GM19468 (cell line): ENCODE measurements around the gene APOE.
"Not testable (repeated sequence)": the region's sequence is repeated elsewhere in the genome, so short reads cannot be mapped to it uniquely, and the experiment has no call there.

Experiments used
- ATAC-seq: cut with Tn5 transposase; IDR thresholded peaks from one replicate; pipeline ENCODE4 v1.9.1; 2021; ENCODE audit warnings: mild to moderate bottlenecking, moderate library complexity, moderate number of reproducible peaks; ENCODE audit not compliant: unreplicated experiment; ENCODE audit errors: extremely low read depth

Gene APOE

DNA sequence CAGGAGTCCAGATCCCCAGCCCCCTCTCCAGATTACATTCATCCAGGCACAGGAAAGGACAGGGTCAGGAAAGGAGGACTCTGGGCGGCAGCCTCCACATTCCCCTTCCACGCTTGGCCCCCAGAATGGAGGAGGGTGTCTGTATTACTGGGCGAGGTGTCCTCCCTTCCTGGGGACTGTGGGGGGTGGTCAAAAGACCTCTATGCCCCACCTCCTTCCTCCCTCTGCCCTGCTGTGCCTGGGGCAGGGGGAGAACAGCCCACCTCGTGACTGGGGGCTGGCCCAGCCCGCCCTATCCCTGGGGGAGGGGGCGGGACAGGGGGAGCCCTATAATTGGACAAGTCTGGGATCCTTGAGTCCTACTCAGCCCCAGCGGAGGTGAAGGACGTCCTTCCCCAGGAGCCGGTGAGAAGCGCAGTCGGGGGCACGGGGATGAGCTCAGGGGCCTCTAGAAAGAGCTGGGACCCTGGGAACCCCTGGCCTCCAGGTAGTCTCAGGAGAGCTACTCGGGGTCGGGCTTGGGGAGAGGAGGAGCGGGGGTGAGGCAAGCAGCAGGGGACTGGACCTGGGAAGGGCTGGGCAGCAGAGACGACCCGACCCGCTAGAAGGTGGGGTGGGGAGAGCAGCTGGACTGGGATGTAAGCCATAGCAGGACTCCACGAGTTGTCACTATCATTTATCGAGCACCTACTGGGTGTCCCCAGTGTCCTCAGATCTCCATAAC is at the start of gene APOE:
APOE (plus strand) TSS at position 360 of the 724 bp plus-strand sequence. CDS start 829 bp downstream, outside the sequence.
- no peak for ATAC-seq

GRCh38 chr19:44856421-44857083 is 49.0 kb upstream of the APOE start:
- no peak for ATAC-seq

DNA sequence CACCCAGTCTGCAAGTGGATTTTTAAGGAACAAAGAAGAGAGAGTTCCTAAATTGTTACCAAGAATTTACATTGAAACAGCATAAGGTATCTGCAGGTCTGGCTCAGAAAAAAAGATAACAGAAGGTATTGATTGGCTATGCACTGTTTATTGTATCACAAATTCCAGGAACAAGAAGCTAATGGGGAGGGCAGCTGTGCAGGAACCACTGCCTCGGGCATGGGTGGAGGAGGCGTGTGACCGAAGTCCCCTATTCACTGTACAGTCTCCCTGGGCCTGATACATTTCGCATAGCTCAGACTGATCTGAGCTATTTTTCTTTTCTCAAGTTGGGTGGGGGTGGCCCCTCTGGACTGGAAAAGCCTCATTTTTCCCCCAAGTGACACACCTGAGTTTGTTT is 47.8 kb upstream of the APOE start:
- ATAC-seq: no peak

DNA sequence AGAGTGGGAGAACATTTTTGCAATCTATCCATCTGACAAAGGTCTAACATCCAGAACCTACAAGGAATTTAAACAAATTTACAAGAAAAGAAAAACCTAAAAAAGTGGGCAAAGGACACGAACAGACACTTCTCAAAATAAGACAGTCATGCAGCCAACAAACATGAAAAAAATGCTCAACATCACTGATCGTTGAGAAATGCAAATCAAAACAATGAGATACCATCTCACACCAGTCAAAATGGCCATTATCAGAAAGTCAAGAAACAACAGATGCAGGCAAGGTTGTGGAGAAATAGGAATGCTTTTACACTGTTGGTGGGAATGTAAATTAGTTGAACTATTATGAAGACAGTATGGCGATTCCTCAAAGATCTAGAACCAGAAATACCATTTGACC is 44.0 kb upstream of the APOE start:
- not testable (repeated sequence) for ATAC-seq

DNA sequence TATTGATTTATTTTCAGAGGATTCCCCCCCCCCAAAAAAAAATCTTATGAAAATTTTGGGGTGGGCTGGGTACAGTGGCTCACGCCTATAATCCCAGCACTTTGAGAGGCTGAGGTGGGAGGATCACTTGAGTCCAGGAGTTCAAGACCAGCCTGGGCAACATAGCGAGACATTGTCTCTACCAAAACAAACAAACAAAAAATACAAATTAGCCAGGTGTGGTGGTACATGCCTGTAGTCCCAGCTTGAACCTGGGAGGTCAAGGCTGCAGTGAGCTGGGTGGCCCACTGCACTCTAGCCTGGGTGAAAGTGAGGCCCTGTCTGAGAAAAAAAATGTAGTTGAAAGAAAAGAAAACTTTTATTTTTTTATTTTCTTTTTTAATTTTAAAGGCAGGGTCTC is 41.6 kb upstream of the APOE start:
- ATAC-seq: no peak

DNA sequence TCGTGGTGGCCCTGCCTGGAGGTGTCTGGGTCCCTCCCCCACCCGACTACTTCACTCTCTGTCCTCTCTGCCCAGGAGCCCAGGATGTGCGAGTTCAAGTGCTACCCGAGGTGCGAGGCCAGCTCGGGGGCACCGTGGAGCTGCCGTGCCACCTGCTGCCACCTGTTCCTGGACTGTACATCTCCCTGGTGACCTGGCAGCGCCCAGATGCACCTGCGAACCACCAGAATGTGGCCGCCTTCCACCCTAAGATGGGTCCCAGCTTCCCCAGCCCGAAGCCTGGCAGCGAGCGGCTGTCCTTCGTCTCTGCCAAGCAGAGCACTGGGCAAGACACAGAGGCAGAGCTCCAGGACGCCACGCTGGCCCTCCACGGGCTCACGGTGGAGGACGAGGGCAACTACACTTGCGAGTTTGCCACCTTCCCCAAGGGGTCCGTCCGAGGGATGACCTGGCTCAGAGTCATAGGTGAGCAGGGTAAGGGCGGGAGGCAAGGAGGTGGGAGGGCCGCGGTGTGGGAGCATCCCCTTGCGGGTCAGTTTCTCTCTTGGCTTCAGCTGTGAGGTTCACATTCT is 40.3 kb upstream of the APOE start:
- ATAC-seq: no peak

GRCh38 chr19:44866664-44867063 is 38.9 kb upstream of the APOE start:
- no peak for ATAC-seq

- no peak for ATAC-seq
Observed at GRCh38 chr19:44867578-44867977, 38.0 kb upstream of the APOE start.

- no peak for ATAC-seq
Observed at GRCh38 chr19:44869733-44870470, 35.7 kb upstream of the APOE start.

DNA sequence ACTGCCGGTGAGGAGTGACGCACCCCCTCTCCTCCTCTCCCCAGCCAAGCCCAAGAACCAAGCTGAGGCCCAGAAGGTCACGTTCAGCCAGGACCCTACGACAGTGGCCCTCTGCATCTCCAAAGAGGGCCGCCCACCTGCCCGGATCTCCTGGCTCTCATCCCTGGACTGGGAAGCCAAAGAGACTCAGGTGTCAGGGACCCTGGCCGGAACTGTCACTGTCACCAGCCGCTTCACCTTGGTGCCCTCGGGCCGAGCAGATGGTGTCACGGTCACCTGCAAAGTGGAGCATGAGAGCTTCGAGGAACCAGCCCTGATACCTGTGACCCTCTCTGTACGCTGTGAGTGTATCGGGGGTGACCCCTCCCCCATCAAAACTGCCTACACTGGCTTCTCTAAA is 33.8 kb upstream of the APOE start:
- ATAC-seq: no peak

GRCh38 chr19:44872661-44873060 is 32.9 kb upstream of the APOE start:
- no peak for ATAC-seq

DNA sequence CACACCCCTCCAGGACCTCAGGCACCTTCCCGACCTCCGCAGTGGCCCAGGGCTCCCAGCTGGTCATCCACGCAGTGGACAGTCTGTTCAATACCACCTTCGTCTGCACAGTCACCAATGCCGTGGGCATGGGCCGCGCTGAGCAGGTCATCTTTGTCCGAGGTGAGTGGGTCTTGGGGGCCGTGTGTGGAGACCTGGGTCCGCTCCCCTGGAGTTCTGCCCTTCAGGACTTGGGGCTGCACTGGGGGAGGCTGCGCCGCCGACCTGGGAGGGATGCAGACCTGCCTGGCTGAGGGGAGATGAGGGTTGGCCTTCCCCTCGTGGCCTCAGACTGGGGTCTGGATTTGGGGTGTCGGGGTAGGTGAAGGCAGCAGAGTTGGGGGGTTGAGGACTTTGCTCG is 31.3 kb upstream of the APOE start:
- ATAC-seq: no peak

DNA sequence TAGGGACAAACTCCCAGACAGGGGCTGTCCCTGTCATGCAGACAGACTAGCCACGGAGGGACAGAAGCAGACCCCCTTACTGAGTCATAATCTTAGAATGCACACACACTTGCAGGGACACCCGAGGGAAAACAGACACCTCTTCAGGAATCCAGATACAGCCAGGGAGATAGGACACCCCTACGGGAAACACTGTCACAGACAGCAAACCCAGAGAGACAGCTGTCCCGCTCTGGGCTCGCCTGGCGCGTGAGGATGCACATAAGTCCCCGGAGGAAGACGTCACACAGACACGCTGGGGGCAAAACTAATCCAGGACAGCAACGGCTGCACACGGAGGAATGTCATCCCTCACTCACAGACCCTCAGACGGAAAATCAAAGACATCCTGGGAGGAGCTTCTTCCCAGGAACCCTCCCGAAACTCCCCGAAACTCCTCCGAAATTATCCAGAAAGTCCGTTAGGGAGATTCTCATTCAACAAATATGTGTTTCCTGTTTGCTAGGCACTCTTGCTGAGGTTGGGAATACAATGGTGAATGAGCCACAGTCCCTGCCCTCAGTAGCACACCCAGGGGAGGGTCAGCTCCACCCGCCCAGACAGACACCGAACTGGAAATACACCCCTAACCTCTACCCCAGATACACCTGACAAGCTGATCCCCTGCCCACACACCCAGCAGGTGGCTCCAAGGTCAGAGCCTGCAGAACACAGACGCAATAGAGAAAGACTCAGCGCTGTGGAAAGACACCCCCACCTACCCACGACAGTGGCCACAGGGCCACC is 29.7 kb upstream of the APOE start:
- no peak for ATAC-seq

- no peak for ATAC-seq
Observed at GRCh38 chr19:44876930-44877535, 28.6 kb upstream of the APOE start.

DNA sequence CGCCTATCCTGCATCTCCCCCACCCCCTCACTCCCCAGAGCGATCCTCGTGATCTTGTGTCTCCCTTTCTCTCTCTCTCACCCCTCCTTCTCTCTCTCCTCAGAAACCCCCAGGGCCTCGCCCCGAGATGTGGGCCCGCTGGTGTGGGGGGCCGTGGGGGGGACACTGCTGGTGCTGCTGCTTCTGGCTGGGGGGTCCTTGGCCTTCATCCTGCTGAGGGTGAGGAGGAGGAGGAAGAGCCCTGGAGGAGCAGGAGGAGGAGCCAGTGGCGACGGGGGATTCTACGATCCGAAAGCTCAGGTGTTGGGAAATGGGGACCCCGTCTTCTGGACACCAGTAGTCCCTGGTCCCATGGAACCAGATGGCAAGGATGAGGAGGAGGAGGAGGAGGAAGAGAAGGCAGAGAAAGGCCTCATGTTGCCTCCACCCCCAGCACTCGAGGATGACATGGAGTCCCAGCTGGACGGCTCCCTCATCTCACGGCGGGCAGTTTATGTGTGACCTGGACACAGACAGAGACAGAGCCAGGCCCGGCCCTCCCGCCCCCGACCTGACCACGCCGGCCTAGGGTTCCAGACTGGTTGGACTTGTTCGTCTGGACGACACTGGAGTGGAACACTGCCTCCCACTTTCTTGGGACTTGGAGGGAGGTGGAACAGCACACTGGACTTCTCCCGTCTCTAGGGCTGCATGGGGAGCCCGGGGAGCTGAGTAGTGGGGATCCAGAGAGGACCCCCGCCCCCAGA is 27.3 kb upstream of the APOE start:
- ATAC-seq: no peak

DNA sequence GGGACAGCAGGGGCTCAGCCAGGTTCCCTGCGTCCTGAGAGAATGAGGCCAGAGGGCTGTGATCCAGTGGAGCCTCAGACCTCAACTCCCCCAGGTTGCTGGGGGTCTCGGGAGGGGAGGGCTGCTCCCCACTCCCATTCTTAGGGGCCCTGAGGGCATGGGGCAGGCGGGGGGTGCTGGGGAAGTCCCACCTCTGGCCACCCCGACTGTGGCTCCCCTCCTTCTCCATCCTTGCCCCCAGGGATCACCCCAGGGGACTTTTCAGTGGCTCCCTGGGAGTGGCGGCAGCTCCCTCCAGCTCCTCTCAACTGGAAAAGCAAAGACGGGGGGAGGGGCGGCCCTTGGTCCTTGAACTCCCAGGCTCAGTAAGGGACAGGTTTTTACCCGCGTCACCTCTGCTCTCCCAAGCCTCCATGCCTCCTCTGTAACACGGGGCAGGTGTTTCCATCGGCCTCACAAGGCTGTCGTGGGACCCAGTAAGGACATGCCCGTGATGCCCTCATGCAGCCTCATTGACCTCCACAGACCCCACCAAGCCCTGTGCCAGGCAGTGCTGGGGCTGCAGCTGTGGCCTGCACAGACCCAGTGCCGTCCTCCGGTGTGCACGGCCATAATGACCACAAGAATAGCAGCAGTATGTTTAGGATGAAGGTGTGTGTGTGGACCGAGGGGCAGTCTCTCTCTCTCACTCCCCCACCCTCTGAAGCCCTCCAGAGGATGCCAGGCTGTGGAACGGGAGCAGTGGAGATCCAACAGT is 26.1 kb upstream of the APOE start:
- ATAC-seq: no peak

DNA sequence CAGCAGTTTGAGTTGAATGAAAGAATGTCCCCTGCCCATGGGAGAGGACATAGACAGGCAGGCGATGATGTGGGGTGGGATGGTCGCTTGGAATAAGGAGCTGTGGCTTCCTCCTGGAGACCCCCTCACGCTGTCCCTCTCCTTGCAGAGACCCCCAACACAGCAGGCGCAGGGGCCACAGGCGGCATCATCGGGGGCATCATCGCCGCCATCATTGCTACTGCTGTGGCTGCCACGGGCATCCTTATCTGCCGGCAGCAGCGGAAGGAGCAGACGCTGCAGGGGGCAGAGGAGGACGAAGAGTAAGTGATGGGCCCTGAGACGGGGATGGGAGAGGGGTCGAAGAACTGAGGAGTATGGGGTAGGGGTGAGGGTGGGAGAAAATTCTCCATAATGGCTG is 23.5 kb upstream of the APOE start:
- no peak for ATAC-seq

DNA sequence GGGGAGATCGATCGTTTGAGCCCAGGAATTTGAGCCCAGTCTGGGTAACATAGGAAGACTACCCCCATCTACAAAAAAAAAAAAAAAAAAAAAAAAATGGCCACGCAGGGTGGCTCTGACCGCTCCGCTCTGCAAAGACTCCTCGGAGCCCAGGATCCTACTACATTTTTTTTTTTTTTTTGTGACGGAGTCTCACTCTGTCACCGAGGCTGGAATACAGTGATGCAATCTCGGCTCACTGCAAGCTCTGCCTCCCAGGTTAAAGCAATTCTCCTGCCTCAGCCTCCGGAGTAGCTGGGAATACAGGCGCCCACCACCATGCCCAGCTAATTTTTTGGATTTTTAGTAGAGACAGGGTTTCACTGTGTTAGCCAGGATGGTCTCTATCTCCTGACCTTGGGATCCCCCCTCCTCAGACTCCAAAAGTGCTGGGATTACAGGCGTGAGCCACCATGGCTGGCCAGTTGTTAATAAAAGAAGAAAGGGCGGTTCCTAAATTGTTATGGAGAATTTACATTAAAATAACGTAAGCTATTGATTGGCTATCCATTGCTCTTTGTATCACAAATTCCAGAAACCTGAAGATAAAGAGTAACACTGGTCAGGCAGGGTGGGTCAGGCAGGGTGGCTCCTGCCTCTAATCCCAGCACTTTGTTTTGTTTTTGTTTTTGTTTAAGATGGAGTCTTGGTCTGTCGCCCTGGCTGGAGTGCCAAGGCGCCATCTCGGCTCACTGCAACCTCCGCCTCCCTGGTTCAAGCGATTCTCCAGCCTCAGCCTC is 22.8 kb upstream of the APOE start:
- ATAC-seq: not testable (repeated sequence)
